HG02798 (cell line): ENCODE measurements around the gene FBXL17.
"Not testable (repeated sequence)": the region's sequence is repeated elsewhere in the genome, so short reads cannot be mapped to it uniquely, and the experiment has no call there.

Source experiments
- ATAC-seq: cut with Tn5 transposase; IDR thresholded peaks from one replicate; pipeline ENCODE4 v1.9.1; 2021; ENCODE audit warnings: mild to moderate bottlenecking; ENCODE audit not compliant: unreplicated experiment, poor library complexity

FBXL17 gene

GRCh38 chr5:108174286-108174685, 207.6 kb downstream of the FBXL17 start:
- no peak for ATAC-seq

- no peak for ATAC-seq
Measured at GRCh38 chr5:108171759-108172158, 210.1 kb downstream of the FBXL17 start.

GRCh38 chr5:108168915-108169314, 213.0 kb downstream of the FBXL17 start:
- ATAC-seq: no peak

DNA sequence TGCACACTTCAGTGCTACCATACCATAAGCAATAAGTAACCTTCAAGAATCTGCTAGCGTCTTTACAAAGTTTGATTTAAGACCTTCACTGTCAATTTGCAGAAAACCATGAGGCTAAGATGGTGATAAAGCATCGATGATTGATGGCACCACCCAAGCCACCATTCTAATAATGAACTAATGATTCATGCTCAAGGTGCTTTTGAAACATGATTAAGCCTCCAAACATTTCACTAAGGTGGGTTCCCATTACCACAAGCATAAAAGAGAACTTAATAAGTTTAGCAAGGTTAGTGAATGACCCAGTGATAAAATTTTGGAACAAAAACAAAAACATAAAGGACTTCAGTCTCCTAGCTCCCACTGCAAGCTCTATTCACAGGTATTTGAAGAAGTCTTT, 214.7 kb downstream of the FBXL17 start:
- ATAC-seq: no peak

DNA sequence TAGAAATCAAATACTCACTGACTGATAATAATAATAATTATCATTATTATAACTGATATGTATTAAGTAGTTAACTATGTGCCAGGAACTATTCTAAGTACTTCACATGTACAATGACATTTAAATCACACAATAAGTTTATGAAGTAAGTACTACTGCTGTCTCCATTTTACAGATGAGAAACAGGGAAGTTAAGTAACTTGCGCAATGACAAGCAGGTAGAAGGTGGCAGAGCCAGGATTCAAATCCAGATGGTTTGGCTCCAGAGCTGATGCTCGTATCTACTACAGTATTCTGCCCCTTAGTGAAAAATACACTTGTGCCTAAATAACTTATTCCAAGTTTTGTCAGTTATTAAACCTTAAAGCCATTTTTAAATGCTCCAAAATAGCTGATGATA, 217.3 kb downstream of the FBXL17 start:
- ATAC-seq: no peak

DNA sequence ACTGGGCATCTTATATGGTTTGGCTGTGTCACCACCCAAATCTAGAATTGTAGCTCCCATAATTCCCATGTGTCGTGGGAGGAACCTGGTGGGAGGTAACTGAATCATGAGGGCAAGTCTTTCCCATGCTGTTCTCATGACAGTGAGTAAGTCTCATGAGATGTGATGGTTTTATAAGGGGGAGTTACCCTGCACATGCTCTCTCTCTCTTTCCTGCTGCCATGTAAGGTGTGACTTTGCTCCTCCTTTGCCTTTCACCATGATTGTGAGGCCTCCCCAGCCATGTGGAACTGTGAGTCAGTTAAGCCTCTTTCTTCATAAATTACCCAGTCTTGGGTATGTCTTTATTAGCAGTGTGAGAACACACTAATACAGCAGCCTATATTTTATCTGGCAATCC, 229.0 kb downstream of the FBXL17 start:
- not testable (repeated sequence) for ATAC-seq

GRCh38 chr5:108149369-108149768, 232.5 kb downstream of the FBXL17 start:
- no peak for ATAC-seq

GRCh38 chr5:108148715-108149139, 233.2 kb downstream of the FBXL17 start:
- ATAC-seq: peak; percentile 78

- no peak for ATAC-seq
Measured at GRCh38 chr5:108146222-108146621, 235.7 kb downstream of the FBXL17 start.

DNA sequence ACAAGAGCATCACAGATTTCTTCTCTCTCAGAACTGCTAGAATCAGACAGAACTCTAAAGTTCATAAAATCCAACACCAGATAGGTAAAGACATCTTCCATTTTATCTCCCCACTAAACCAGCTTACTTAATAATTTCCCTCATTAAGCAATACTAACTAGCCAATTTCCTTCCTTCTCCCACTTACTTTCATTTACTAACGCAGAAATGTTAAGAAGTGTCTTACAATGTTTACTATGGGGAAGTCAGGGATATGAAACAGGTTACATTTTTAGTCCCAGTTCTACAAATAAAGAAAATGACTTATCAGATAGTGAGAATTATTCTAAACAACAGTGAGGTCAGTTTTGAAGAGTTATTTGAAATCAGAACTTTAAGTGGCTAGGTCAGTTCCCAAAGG, 236.5 kb downstream of the FBXL17 start:
- no peak for ATAC-seq

GRCh38 chr5:108144332-108144731, 237.6 kb downstream of the FBXL17 start:
- no peak for ATAC-seq

- ATAC-seq: no peak
Measured at GRCh38 chr5:108143581-108143980, 238.3 kb downstream of the FBXL17 start.

- peak; percentile 74 for ATAC-seq
Measured at GRCh38 chr5:108141676-108142075, 240.2 kb downstream of the FBXL17 start.

DNA sequence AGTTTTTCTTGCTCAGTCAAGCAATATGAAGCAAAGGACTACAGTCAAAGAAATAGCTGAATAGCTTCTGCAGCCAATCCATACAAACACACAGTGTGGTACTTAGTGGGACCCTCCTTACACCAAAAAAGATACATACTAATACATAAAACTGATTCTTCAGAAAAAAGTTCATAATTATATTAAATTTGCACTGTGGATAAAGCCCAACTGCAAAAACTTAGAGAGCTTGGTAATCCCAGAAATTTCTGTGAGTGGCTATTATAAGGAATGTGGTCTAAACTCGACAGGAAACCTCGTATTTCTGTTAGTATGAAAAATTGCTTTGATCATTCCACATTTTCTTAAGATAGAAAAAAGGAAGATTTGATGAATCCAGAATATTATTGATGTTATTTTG, 245.4 kb downstream of the FBXL17 start:
- no peak for ATAC-seq

GRCh38 chr5:108129129-108129528, 252.8 kb downstream of the FBXL17 start:
- no peak for ATAC-seq

GRCh38 chr5:108125771-108126511, 256.0 kb downstream of the FBXL17 start:
- no peak for ATAC-seq

DNA sequence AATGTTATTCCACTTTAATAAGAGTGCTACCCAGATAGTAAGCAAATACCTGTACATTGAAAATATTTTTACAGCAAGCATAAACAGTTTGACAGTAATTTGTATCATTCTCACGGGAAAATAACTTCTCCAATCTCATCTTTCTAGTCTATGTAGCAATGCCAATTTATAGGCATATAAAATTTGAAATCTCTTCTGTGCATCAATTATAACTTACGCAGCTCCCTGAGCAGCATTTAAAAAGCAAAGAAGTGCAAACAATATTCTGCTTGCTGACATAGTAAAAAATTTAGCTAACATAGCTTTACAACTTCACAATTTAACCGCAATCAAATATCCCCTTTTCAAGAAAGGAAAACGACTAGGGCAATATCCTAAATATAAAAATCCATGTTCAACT, 257.3 kb downstream of the FBXL17 start:
- no peak for ATAC-seq

DNA sequence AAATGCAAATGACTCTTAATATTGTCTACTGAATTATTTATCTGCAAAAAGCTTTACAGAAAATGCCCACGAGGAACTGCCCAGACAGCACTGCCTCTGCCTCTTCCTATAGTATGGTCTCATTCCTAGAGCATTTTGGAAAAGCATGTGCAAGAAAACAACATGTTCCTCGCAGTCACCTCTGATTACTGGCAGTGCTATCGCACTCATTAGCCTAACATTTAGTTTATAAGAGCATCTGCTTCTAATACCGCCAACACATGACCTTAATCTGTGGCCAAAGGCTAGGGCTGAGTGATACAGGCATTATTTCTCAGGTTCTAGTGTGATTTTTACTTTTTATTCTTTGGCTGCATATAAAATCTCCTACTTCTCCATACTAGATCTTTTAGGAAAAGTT, 259.2 kb downstream of the FBXL17 start:
- no peak for ATAC-seq

GRCh38 chr5:108118813-108119514, 262.9 kb downstream of the FBXL17 start:
- no peak for ATAC-seq

DNA sequence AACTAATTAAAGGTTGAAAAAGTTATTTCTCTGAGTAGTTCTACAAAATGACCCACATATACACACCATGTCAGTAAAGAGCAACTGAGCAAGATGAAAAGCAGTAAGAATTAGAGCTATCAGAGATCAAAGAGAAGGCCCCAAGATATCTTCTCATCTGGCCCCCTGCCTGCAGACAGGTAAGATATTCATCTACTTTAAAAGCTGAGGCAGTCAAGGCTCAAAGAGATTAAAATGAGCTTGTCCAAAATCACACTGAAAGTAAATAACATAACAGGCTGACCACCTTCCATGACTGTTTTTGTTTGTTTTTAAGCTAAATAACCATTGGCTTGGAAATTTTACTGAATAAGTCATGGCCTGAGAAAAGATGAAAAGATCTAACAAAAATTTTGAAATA, 266.2 kb downstream of the FBXL17 start:
- ATAC-seq: no peak

DNA sequence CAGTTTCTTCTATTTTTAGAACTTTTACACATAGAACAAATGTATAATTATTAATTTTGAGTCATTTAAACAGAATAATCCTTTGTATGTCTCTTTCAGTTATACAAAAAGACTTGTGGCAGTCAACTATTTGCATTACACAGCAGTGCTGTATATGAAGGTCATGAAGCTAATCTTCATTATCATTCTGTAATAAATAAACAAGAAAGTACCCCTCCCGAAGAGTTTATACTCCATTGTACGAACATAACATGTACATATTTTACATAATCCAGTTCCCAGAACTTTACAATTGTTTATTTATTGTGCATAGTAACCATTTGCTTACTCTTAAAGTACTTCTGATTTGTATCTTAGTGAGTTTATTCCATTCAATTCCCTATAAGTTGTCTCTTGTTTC, 267.9 kb downstream of the FBXL17 start:
- ATAC-seq: no peak

- no peak for ATAC-seq
Measured at GRCh38 chr5:108111736-108112135, 270.2 kb downstream of the FBXL17 start.
